HepG2 (cell line): Measurements from ENCODE around the gene SLC35B2. TPM values are rescaled to one million over a fixed set of nuclear protein-coding genes. Genes with fewer than 3 reads are reported as not detected.

Source experiments
- ATAC-seq: fragments of 200-7000 bp; cut with Tn5 transposase; 3 replicates; pipeline ENCODE4 v1.9.1; 2020; ENCODE audit warnings: mild to moderate bottlenecking, moderate library complexity
- BruUV-seq: library from RNA; stranded (reverse); fragments of 400-500 nt; replicated peaks from 2 replicates; lab custom pipeline; 2021; lab: Mats Ljungman, UMichigan
- CTCF ChIA-PET: fragments of 300-600 bp; formaldehyde crosslinking; extraction: SDS; loops from one replicate; lab custom pipeline; 2021; ENCODE audit warnings: low total read pairs, inconsistent platforms, low intra/inter-chr PET ratio; lab: Yijun Ruan, JAX
- POLR2A ChIA-PET: fragments of 350-600 bp; sonication (Branson Sonifier 250); formaldehyde crosslinking; loops from one replicate; lab custom pipeline; 2020; ENCODE audit warnings: antibody characterized with exemption, inconsistent platforms; lab: Yijun Ruan, JAX
- DNase-seq: peaks from one replicate; pipeline ENCODE4 v3.0.0-alpha.2; 2015; ENCODE audit warnings: low spot score
- FAIRE-seq: peaks from 3 replicates; lab custom pipeline; 2011; peaks lifted over from hg19 to GRCh38; lab: Jason Lieb, UNC
- H2AFZ ChIP-seq: one replicate; pipeline ENCODE4 v1.6.1; 2011; ENCODE audit warnings: low read length, inconsistent platforms
- H3K27ac ChIP-seq: fragments of 300-600 bp; 3 replicates; pipeline ENCODE4 v1.8.0; 2011; ENCODE audit warnings: mixed run types, mild to moderate bottlenecking, mixed read lengths, low read length, inconsistent platforms; ENCODE audit not compliant: insufficient read depth; ENCODE audit errors: extremely low read length
- H3K27me3 ChIP-seq, 2 experiments: fragments of 200-600 bp in 1 of 2; 2 replicates in 1 of 2; 3 replicates in 1 of 2; pipeline versions ENCODE4 v1.6.0 to v1.8.0; 2011; ENCODE audit warnings: low read length in 2 of 2, mild to moderate bottlenecking in 2 of 2, moderate library complexity in 2 of 2, inconsistent platforms in 1 of 2; ENCODE audit not compliant: insufficient read depth in 2 of 2, control insufficient read depth in 1 of 2
- H3K36me3 ChIP-seq, 2 experiments: fragments of 200-600 bp in 1 of 2; replicated peaks in 1 of 2; 2 replicates in 1 of 2; 3 replicates in 1 of 2; pipeline versions ENCODE4 v1.5.1 to v1.8.0; 2011; ENCODE audit warnings: low read length in 2 of 2, inconsistent platforms in 1 of 2; ENCODE audit not compliant: insufficient read depth in 2 of 2, control insufficient read depth in 1 of 2
- H3K4me1 ChIP-seq: 2 replicates; pipeline ENCODE4 v1.5.1; 2012; ENCODE audit warnings: low read length, inconsistent platforms; ENCODE audit not compliant: insufficient read depth
- H3K4me2 ChIP-seq: 2 replicates; pipeline ENCODE4 v1.6.0; 2011; ENCODE audit warnings: low read depth, low read length, inconsistent platforms
- H3K4me3 ChIP-seq, 3 experiments: fragments of 200-600 bp in 1 of 3; sonication (generic), shearing (Covaris generic) in 1 of 3; replicated peaks in 1 of 3; 2 replicates each; pipeline ENCODE4 v1.5.1; 2011 to 2016; ENCODE audit warnings: low read length in 3 of 3, inconsistent platforms in 2 of 3, low read depth in 2 of 3, mild to moderate bottlenecking in 2 of 3, control low read depth in 1 of 3, mixed read lengths in 1 of 3; ENCODE audit not compliant: insufficient read depth in 1 of 3
- H3K79me2 ChIP-seq: one replicate; pipeline ENCODE4 v1.6.1; 2011; ENCODE audit warnings: low read length, inconsistent platforms; ENCODE audit not compliant: insufficient read depth
- H3K9ac ChIP-seq: 2 replicates; pipeline ENCODE4 v1.6.0; 2011; ENCODE audit warnings: mild to moderate bottlenecking, low read depth, low read length, inconsistent platforms; ENCODE audit not compliant: insufficient read depth
- H3K9me3 ChIP-seq: 2 replicates; pipeline ENCODE4 v1.5.1; 2012; ENCODE audit warnings: mild to moderate bottlenecking, low read length
- H4K20me1 ChIP-seq: 2 replicates; pipeline ENCODE4 v1.6.0; 2011; ENCODE audit warnings: inconsistent platforms, mild to moderate bottlenecking, low read length, moderate library complexity; ENCODE audit not compliant: insufficient read depth
- ARNTL ChIP-seq: sonication (generic); formaldehyde crosslinking; IDR thresholded peaks from 2 replicates; pipeline ENCODE4 v1.4.0; 2020; ENCODE audit warnings: mild to moderate bottlenecking, missing genetic modification reagents
- CREB1 ChIP-seq, 2 experiments: fragments of 450-650 bp in 1 of 2; IDR thresholded peaks; 2 replicates each; pipeline ENCODE4 v1.6.1; 2016 to 2017; ENCODE audit warnings: control low read depth in 1 of 2, mild to moderate bottlenecking in 1 of 2, missing compliant biosample characterization in 1 of 2, missing genetic modification characterization in 1 of 2
- GPN1 ChIP-seq: sonication (generic); formaldehyde crosslinking; IDR thresholded peaks from 2 replicates; pipeline ENCODE4 v1.5.1; 2020; ENCODE audit warnings: missing genetic modification reagents, borderline replicate concordance
- HDAC2 ChIP-seq: sonication (generic); formaldehyde crosslinking; IDR thresholded peaks from 2 replicates; pipeline ENCODE4 v1.4.0; 2020; ENCODE audit warnings: missing genetic modification reagents
- MIXL1 ChIP-seq: IDR thresholded peaks from 2 replicates; pipeline ENCODE4 v1.6.1; 2016
- MLX ChIP-seq: IDR thresholded peaks from 2 replicates; pipeline ENCODE4 v1.6.1; 2016
- MXD4 ChIP-seq: IDR thresholded peaks from 2 replicates; pipeline ENCODE4 v1.6.1; 2016; ENCODE audit warnings: mild to moderate bottlenecking, missing biosample characterization, missing genetic modification reagents
- STAT6 ChIP-seq: sonication (generic); formaldehyde crosslinking; IDR thresholded peaks from 2 replicates; pipeline ENCODE4 v1.4.0; 2020; ENCODE audit warnings: missing genetic modification reagents, mild to moderate bottlenecking, borderline replicate concordance
- U2AF2 ChIP-seq: fragments of 200-400 bp; formaldehyde crosslinking; IDR thresholded peaks from 2 replicates; pipeline ENCODE4 v1.6.1; 2017; ENCODE audit warnings: low read depth, mild to moderate bottlenecking, low read length
- ZNF34 ChIP-seq: sonication (generic); formaldehyde crosslinking; IDR thresholded peaks from 2 replicates; pipeline ENCODE4 v1.4.0; 2020; ENCODE audit warnings: mild to moderate bottlenecking, missing genetic modification reagents, borderline replicate concordance
- ZNF441 ChIP-seq: sonication (generic); formaldehyde crosslinking; IDR thresholded peaks from 2 replicates; pipeline ENCODE4 v1.7.0; 2021; ENCODE audit warnings: missing genetic modification reagents, borderline replicate concordance
- ZNF546 ChIP-seq: sonication (generic); formaldehyde crosslinking; conservative IDR thresholded peaks from 2 replicates; pipeline ENCODE4 v1.8.1; 2023; ENCODE audit warnings: mild to moderate bottlenecking, missing genetic modification reagents
- ZNF572 ChIP-seq: sonication (generic); formaldehyde crosslinking; IDR thresholded peaks from 2 replicates; pipeline ENCODE4 v1.5.1; 2020; ENCODE audit warnings: mild to moderate bottlenecking, missing genetic modification reagents
- ZNF780A ChIP-seq: sonication (generic); formaldehyde crosslinking; IDR thresholded peaks from 2 replicates; pipeline ENCODE4 v1.8.0; 2022; ENCODE audit warnings: mild to moderate bottlenecking, missing genetic modification reagents, moderate library complexity
- ZSCAN12 ChIP-seq: sonication (generic); formaldehyde crosslinking; IDR thresholded peaks from 2 replicates; pipeline ENCODE4 v1.9.0; 2021; ENCODE audit warnings: mild to moderate bottlenecking, missing genetic modification reagents
- WGBS: methylation state at CpG from one replicate; pipeline ENCODE4 v1.1.6; 2017; ENCODE audit warnings: low lambda C conversion rate; 5-methylcytosine and 5-hydroxymethylcytosine counted together
- in situ Hi-C: cut with HindIII; loops from 2 replicates; pipeline ENCODE4 v1.10.0; 2017; ENCODE audit warnings: low pct_unique_long_range_greater_than_20kb; ENCODE audit not compliant: extremely low pct_ligation_motif_present
- intact Hi-C: fragments of 100-400 bp; cut with micrococcal nuclease; formaldehyde crosslinking; loops from one replicate; pipeline ENCODE4 v1.10.0; 2022; ENCODE audit not compliant: unreplicated experiment
- polyA plus RNA-seq, 8 experiments: library from polyadenylated mRNA; depleted of rRNA in 3 of 8; stranded (reverse) in 7 of 8; unstranded in 1 of 8; fragments of >200 nt; fragmentation: Illumina TruSeq in 4 of 8; extraction: Trizol in 4 of 8; gene quantifications; 2 replicates each; pipeline versions ENCODE4 v1.2.1 to v1.2.3, GENCODE V29; 2011 to 2016; ENCODE audit warnings: low read depth in 4 of 8, missing spikeins in 1 of 8, mixed read lengths in 1 of 8; ENCODE audit not compliant: insufficient read depth in 1 of 8
- total RNA-seq, 5 experiments: library from RNA; depleted of rRNA; stranded (reverse); fragments of >200 nt; fragmentation: Illumina TruSeq; extraction: Trizol; gene quantifications; 2 replicates each; pipeline ENCODE4 v1.2.3, GENCODE V29; 2016; ENCODE audit warnings: low read depth in 1 of 5
- TF ChIP-seq, protein P1 (sequence below): IDR thresholded peaks from 2 replicates; pipeline ENCODE4 v1.6.1; 2016; ENCODE audit warnings: missing compliant biosample characterization, missing genetic modification reagents, borderline replicate concordance
- TF ChIP-seq, protein P2 (sequence below): sonication (generic); formaldehyde crosslinking; IDR thresholded peaks from 2 replicates; pipeline ENCODE4 v1.8.0; 2022; ENCODE audit warnings: mild to moderate bottlenecking, missing genetic modification reagents; ENCODE audit not compliant: insufficient replicate concordance

Gene SLC35B2
- total and polyA plus RNA-seq, 2 of the 13 experiments (the other 11 are each of a cell fraction or from before 2014, with no cell fraction given), result 61.1 to 148 TPM

DNA sequence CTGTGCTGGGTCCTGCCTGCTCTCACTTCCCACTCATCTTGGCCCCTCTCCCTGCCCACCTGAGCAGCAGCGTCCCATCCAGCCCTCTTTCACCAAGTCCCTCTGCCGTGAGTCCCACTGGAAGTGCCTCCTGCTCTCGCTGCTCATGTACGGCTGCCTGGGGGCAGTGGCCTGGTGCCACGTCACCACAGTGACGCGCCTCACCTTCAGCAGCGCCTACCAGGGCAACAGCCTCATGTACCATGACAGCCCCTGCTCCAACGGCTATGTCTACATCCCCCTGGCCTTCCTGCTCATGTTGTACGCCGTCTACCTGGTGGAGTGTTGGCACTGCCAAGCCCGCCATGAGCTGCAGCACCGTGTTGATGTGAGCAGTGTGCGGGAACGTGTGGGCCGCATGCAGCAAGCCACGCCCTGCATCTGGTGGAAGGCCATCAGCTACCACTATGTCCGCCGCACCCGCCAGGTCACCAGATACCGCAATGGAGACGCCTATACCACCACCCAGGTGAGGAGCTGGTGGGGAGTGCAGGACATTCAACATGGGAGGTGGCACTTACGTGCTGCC lies 15.8 kb upstream of the SLC35B2 start (continued):
- TF ChIP-seq ZSCAN12 (CRISPR knock-in tag), result no peak
- TF ChIP-seq ARNTL, result no peak
- peak; percentile 79 for TF ChIP-seq CREB1 (IDR thresholded peaks at IDR 0.05)
- no peak for TF ChIP-seq CREB1 (CRISPR knock-in tag; IDR thresholded peaks at IDR 0.05)
- no peak for TF ChIP-seq U2AF2
- no peak for TF ChIP-seq GPN1 (CRISPR knock-in tag)

- no peaks in the 10 kb centered on the region for H3K9me3 ChIP-seq
- 19% methylated on average over 3 of the region's 3 CpGs for WGBS
- no peaks in the 10 kb centered on the region for H3K36me3 ChIP-seq
- ChIA-PET POLR2A (no interaction called here), CTCF (no interaction called here)
- no peak overlapping the region for H2AFZ ChIP-seq
- H3K9ac ChIP-seq, result no peak overlapping the region
- no peak overlapping the region for H3K27ac ChIP-seq
- peaks cover 2% of the 10 kb centered on the region; the same call in 1 of the 2 replicates for H4K20me1 ChIP-seq
- H3K4me3 ChIP-seq, result no peak overlapping the region
- peaks cover 41% of the 10 kb centered on the region for H3K4me1 ChIP-seq
- FAIRE-seq (no peak), DNase-seq (no peak), ATAC-seq (no peak)
- no peak overlapping the region for H3K4me2 ChIP-seq
- no peaks in the 10 kb centered on the region for H3K79me2 ChIP-seq
- peaks cover 30 to 84% of the 10 kb centered on the region in 2 experiments for H3K27me3 ChIP-seq
- in situ Hi-C loops (loop anchor here (5.0 kb wide), 1 partner anchor 65 kb away; no protein-coding TSS in a partner anchor), intact Hi-C loops (no loop called here)
- no TSS peak for BruUV-seq
- no peak for TF ChIP-seq HDAC2
- TF ChIP-seq STAT6 (CRISPR knock-in tag), result no peak
- TF ChIP-seq ZNF34 (CRISPR knock-in tag), result no peak
- TF ChIP-seq ZNF572, result no peak
- TF ChIP-seq ZNF441 (CRISPR knock-in tag), result no peak
- TF ChIP-seq, protein P1, sequence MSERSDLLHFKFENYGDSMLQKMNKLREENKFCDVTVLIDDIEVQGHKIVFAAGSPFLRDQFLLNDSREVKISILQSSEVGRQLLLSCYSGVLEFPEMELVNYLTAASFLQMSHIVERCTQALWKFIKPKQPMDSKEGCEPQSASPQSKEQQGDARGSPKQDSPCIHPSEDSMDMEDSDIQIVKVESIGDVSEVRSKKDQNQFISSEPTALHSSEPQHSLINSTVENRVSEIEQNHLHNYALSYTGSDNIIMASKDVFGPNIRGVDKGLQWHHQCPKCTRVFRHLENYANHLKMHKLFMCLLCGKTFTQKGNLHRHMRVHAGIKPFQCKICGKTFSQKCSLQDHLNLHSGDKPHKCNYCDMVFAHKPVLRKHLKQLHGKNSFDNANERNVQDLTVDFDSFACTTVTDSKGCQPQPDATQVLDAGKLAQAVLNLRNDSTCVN (CRISPR knock-in tag), result no peak
- TF ChIP-seq MIXL1 (CRISPR knock-in tag), result no peak
- TF ChIP-seq ZNF546 (CRISPR knock-in tag), result no peak
- no peak for TF ChIP-seq MXD4 (CRISPR knock-in tag)
- TF ChIP-seq MLX (CRISPR knock-in tag), result no peak
- TF ChIP-seq ZNF780A (CRISPR knock-in tag), result no peak
- TF ChIP-seq, protein P2, sequence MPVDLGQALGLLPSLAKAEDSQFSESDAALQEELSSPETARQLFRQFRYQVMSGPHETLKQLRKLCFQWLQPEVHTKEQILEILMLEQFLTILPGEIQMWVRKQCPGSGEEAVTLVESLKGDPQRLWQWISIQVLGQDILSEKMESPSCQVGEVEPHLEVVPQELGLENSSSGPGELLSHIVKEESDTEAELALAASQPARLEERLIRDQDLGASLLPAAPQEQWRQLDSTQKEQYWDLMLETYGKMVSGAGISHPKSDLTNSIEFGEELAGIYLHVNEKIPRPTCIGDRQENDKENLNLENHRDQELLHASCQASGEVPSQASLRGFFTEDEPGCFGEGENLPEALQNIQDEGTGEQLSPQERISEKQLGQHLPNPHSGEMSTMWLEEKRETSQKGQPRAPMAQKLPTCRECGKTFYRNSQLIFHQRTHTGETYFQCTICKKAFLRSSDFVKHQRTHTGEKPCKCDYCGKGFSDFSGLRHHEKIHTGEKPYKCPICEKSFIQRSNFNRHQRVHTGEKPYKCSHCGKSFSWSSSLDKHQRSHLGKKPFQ, result no peak
Observed at GRCh38 chr6:44272529-44272928, 15.2 kb upstream of the SLC35B2 start.
